CD14-positive monocyte (primary cell): ENCODE data around the gene SERINC3. TPM values are rescaled to one million over a fixed set of nuclear protein-coding genes. Genes with fewer than 3 reads are reported as not detected.

ENCODE experiments used
- DNase-seq, 3 donors: peaks; one replicate each; pipeline ENCODE4 v3.0.0-alpha.2; 2011 to 2022
- H2AFZ ChIP-seq: 2 replicates; pipeline ENCODE4 v1.6.0; 2012; ENCODE audit warnings: mild to moderate bottlenecking, low read depth, low read length, inconsistent platforms; ENCODE audit not compliant: insufficient read depth, poor library complexity, severe bottlenecking
- H3K27ac ChIP-seq, 2 donors: 1 replicate in 1 of 2; 2 replicates in 1 of 2; pipeline ENCODE4 v1.5.1; 2012 to 2013; ENCODE audit warnings: low read length in 2 of 2, control low read depth in 1 of 2, inconsistent platforms in 1 of 2, low read depth in 1 of 2, mild to moderate bottlenecking in 1 of 2
- H3K27me3 ChIP-seq, 2 donors: one replicate each; pipeline versions ENCODE4 v1.6.0 to v1.6.1; 2011 to 2013; ENCODE audit warnings: low read length in 2 of 2; ENCODE audit not compliant: control insufficient read depth in 2 of 2, insufficient read depth in 2 of 2
- H3K36me3 ChIP-seq, 2 donors: replicated peaks in 1 of 2; 1 replicate in 1 of 2; 2 replicates in 1 of 2; pipeline versions ENCODE4 v1.5.1 to v1.6.1; 2012 to 2013; ENCODE audit warnings: low read length in 2 of 2, control low read depth in 1 of 2, inconsistent platforms in 1 of 2, mild to moderate bottlenecking in 1 of 2; ENCODE audit not compliant: insufficient read depth in 2 of 2, control insufficient read depth in 1 of 2
- H3K4me1 ChIP-seq, 2 donors: 1 replicate in 1 of 2; 2 replicates in 1 of 2; pipeline versions ENCODE4 v1.5.1 to v1.6.1; 2012 to 2013; ENCODE audit warnings: low read length in 2 of 2, control low read depth in 1 of 2, inconsistent platforms in 1 of 2, mild to moderate bottlenecking in 1 of 2, moderate library complexity in 1 of 2; ENCODE audit not compliant: insufficient read depth in 2 of 2, control insufficient read depth in 1 of 2
- H3K4me2 ChIP-seq: replicated peaks from 2 replicates; pipeline ENCODE3; 2012; ENCODE audit warnings: low read length, moderate library complexity, mild to moderate bottlenecking; ENCODE audit not compliant: poor library complexity, severe bottlenecking; ENCODE audit errors: extremely low read depth
- H3K4me3 ChIP-seq, 3 experiments: fragments of 200-600 bp in 1 of 3; sonication (generic) in 1 of 3; replicated peaks in 1 of 3; 1 replicate in 2 of 3; 2 replicates in 1 of 3; pipeline ENCODE4 v1.5.1; 2011 to 2013; ENCODE audit warnings: low read length in 3 of 3, mild to moderate bottlenecking in 3 of 3, control low read depth in 2 of 3, low read depth in 2 of 3, inconsistent platforms in 1 of 3, moderate library complexity in 1 of 3
- H3K79me2 ChIP-seq: 2 replicates; pipeline ENCODE4 v1.6.0; 2012; ENCODE audit warnings: mild to moderate bottlenecking, control low read depth, inconsistent platforms, low read length, moderate library complexity; ENCODE audit not compliant: insufficient read depth
- H3K9ac ChIP-seq: 2 replicates; pipeline ENCODE4 v1.6.0; 2017; ENCODE audit warnings: low read length, mild to moderate bottlenecking; ENCODE audit not compliant: insufficient read depth, poor library complexity, severe bottlenecking
- H3K9me3 ChIP-seq, 2 donors: replicated peaks in 1 of 2; 1 replicate in 1 of 2; 2 replicates in 1 of 2; pipeline versions ENCODE4 v1.5.1 to v1.6.1; 2012 to 2013; ENCODE audit warnings: low read length in 2 of 2, control low read depth in 1 of 2; ENCODE audit not compliant: control insufficient read depth in 1 of 2, insufficient read depth in 1 of 2
- H4K20me1 ChIP-seq: 2 replicates; pipeline ENCODE4 v1.6.0; 2012; ENCODE audit warnings: mild to moderate bottlenecking, low read length, control low read depth, moderate library complexity; ENCODE audit not compliant: insufficient read depth
- H3K27ac Mint-ChIP-seq, 7 donors: one replicate each; pipeline ENCODE4 v1.8.0; 2020; ENCODE audit warnings: mild to moderate bottlenecking in 7 of 7, mixed read lengths in 7 of 7, moderate library complexity in 6 of 7, inconsistent platforms in 2 of 7
- H3K27me3 Mint-ChIP-seq, 3 donors: one replicate each; pipeline ENCODE4 v1.8.0; 2021 to 2022; ENCODE audit warnings: low read depth in 3 of 3, mild to moderate bottlenecking in 3 of 3, mixed read lengths in 3 of 3, moderate library complexity in 3 of 3, inconsistent platforms in 1 of 3
- H3K36me3 Mint-ChIP-seq, 2 donors: one replicate each; pipeline ENCODE4 v1.8.0; 2020; ENCODE audit warnings: mixed read lengths in 2 of 2, inconsistent platforms in 1 of 2, mild to moderate bottlenecking in 1 of 2
- H3K4me1 Mint-ChIP-seq: one replicate; pipeline ENCODE4 v1.8.0; 2020; ENCODE audit warnings: mild to moderate bottlenecking, mixed read lengths
- H3K4me3 Mint-ChIP-seq, 2 donors: one replicate each; pipeline ENCODE4 v1.8.0; 2020; ENCODE audit warnings: mild to moderate bottlenecking in 2 of 2, mixed read lengths in 2 of 2, moderate library complexity in 1 of 2
- H3K9me3 Mint-ChIP-seq, 7 donors: one replicate each; pipeline ENCODE4 v1.8.0; 2020 to 2022; ENCODE audit warnings: mixed read lengths in 7 of 7, mild to moderate bottlenecking in 6 of 7, moderate library complexity in 6 of 7, inconsistent platforms in 2 of 7
- WGBS: methylation state at CpG from one replicate; pipeline ENCODE4 v1.1.5; 2013; ENCODE audit warnings: missing lambda C conversion rate; ENCODE audit not compliant: insufficient coverage; 5-methylcytosine and 5-hydroxymethylcytosine counted together
- intact Hi-C, 2 donors: fragments of 100-400 bp; cut with micrococcal nuclease; formaldehyde crosslinking; loops; one replicate each; pipeline versions ENCODE4 v1.15.0 to v1.15.1; 2023
- polyA plus RNA-seq, 3 donors: library from polyadenylated mRNA; depleted of rRNA in 1 of 3; unstranded in 2 of 3; stranded (reverse) in 1 of 3; fragments of 300-500 nt in 2 of 3; fragments of >200 nt in 1 of 3; fragmentation: Illumina TruSeq in 2 of 3; gene quantifications; 1 replicate in 2 of 3; 2 replicates in 1 of 3; pipeline ENCODE4 v1.2.3, GENCODE V29; 2012 to 2021
- TF ChIP-seq, protein P1 (sequence below): fragments of 200-600 bp; IDR thresholded peaks from one replicate; pipeline ENCODE4 v1.8.0; 2022; ENCODE audit warnings: antibody characterized with exemption, mild to moderate bottlenecking

Gene SERINC3
- polyA plus RNA-seq, 3 donors = 49.8 to 194 (median 157) TPM

- Histone ChIP-seq H3K4me2 (no peak overlapping the region), H3K4me3 (no peak overlapping the region), H3K79me2 (no peaks in the 10 kb centered on the region), H3K9me3 (no peaks in the 10 kb centered on the region), H3K27me3 (no peaks in the 10 kb centered on the region), H3K9ac (no peak overlapping the region), H3K36me3 (no peaks in the 10 kb centered on the region), H3K27ac (no peak overlapping the region), H3K4me1 (no peaks in the 10 kb centered on the region), H4K20me1 (no peaks in the 10 kb centered on the region), H2AFZ (no peak overlapping the region)
- DNase-seq = no peak
- Mint-ChIP-seq H3K27me3 (peaks cover 0 to 3% (median 0%) of the 10 kb centered on the region in 3 donors), H3K36me3 (no peaks in the 10 kb centered on the region), H3K27ac (no peak overlapping the region), H3K4me1 (peaks cover 6% of the 10 kb centered on the region), H3K4me3 (no peak overlapping the region), H3K9me3 (no peaks in the 10 kb centered on the region)
- TF ChIP-seq, protein P1, sequence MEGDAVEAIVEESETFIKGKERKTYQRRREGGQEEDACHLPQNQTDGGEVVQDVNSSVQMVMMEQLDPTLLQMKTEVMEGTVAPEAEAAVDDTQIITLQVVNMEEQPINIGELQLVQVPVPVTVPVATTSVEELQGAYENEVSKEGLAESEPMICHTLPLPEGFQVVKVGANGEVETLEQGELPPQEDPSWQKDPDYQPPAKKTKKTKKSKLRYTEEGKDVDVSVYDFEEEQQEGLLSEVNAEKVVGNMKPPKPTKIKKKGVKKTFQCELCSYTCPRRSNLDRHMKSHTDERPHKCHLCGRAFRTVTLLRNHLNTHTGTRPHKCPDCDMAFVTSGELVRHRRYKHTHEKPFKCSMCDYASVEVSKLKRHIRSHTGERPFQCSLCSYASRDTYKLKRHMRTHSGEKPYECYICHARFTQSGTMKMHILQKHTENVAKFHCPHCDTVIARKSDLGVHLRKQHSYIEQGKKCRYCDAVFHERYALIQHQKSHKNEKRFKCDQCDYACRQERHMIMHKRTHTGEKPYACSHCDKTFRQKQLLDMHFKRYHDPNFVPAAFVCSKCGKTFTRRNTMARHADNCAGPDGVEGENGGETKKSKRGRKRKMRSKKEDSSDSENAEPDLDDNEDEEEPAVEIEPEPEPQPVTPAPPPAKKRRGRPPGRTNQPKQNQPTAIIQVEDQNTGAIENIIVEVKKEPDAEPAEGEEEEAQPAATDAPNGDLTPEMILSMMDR = no peak
- WGBS = no CpG with 5 or more reads among the region's 1 CpG
- intact Hi-C loops = loop anchor here (10.0 kb wide), 2 partner anchors 46 to 94 kb away; partner anchors contain the start of gene SERINC3 (in 1 of the 2)
Observed at GRCh38 chr20:44570367-44570766, 48.5 kb upstream of the SERINC3 start.

GRCh38 chr20:44566811-44567210 is 44.9 kb upstream of the SERINC3 start:
- no peaks in the 10 kb centered on the region for H3K4me1 ChIP-seq
- H3K4me1 Mint-ChIP-seq = no peaks in the 10 kb centered on the region

More at GRCh38 chr20:44566811-44567210, 44.9 kb upstream of the SERINC3 start:
- no peak for DNase-seq
- Mint-ChIP-seq H3K36me3 (no peaks in the 10 kb centered on the region), H3K9me3 (no peaks in the 10 kb centered on the region), H3K4me3 (no peak overlapping the region), H3K27me3 (peaks cover 0 to 1% (median 0%) of the 10 kb centered on the region in 3 donors), H3K27ac (no peak overlapping the region)
- no peak overlapping the region for H3K4me3 ChIP-seq
- H3K79me2 ChIP-seq = no peaks in the 10 kb centered on the region
- H3K4me2 ChIP-seq = no peak overlapping the region
- intact Hi-C loops = no loop called here
- H3K27me3 ChIP-seq = no peaks in the 10 kb centered on the region
- no peak overlapping the region for H3K9ac ChIP-seq
- H3K36me3 ChIP-seq = no peaks in the 10 kb centered on the region
- TF ChIP-seq, protein P1 = no peak
- no peaks in the 10 kb centered on the region for H4K20me1 ChIP-seq
- H3K9me3 ChIP-seq = no peaks in the 10 kb centered on the region
- no peak overlapping the region for H3K27ac ChIP-seq
- H2AFZ ChIP-seq = no peak overlapping the region
